ENCODE results near the gene SPPL3. TPM values are rescaled to one million over a fixed set of nuclear protein-coding genes. Genes with fewer than 3 reads are reported as not detected.
"Not testable (repeated sequence)": the region's sequence is repeated elsewhere in the genome, so short reads cannot be mapped to it uniquely, and the experiment has no call there.

The SPPL3 gene
- total RNA-seq, 4 donors from 2014 or later: 5.4 to 82.7 (median 23.2) TPM

DNA sequence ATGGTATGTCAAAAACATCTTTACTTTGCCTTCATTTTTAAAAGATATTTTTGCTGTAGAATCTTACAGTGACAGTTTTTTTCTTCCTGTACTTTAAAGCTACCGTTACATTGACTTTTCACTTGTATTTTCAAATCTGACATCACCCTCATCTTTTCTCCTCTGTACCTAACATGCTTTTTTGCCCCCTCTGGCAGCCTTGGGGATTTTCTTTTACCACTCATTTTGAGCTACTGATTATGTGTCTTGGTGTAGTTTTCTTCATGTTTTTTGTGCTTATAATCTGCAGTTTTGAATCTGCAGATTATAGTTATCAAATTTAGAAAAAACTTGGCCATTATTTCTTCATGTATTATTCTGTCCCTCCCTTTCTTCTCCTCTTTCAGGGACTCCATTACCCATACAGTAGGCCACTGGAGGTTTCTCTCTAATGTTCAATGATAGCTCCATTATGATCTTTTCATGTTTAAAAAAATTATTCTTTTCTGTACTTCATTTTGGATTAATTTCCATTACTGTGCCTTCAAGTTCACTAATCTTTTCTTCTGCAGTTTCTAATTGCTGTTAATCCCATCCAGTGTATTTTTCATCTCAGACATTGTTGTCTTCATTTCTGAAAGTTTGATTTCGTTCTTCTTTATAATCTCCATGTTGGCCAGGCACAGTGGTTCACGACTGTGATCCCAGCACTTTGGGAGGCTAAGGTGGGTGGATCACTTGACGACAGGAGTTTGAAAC is 108.5 kb downstream of the SPPL3 start:
- no peaks in the 10 kb centered on the region for H3K27me3 ChIP-seq
- no peaks in the 10 kb centered on the region for H3K4me1 ChIP-seq
- TF ChIP-seq POLR2A (IDR thresholded peaks at IDR 0.05): no peak
- no peak for TF ChIP-seq CTCF (IDR thresholded peaks at IDR 0.05)
- intact Hi-C loops (cut with DNase I; ENCODE audit: low total_unique reads): no loop called here
- DNase-seq: no peak
- H3K27ac ChIP-seq: no peak overlapping the region
- no peaks in the 10 kb centered on the region for H3K36me3 ChIP-seq
- H3K4me3 ChIP-seq: no peak overlapping the region
- peaks cover 0 to 8% of the 10 kb centered on the region in 2 donors for H3K9me3 ChIP-seq

DNA sequence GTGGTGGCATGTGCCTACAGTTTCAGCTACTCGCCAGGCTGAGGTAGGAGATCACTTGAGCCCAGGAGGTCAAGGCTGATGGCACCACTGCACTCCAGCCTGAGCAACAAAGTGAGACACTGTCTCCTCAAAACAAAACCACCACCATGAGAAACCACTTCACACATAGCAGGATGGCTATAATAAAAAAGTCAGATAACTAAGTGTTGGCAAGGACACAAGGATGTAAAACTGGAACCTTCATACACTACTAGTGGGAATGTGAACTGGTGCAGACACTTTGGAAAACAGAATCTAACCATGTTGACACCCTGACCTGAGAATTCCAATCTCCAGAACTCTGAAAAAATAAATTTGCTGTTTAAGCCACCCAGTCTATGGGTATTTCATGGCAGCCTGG is 110.8 kb downstream of the SPPL3 start:
- no peak for DNase-seq
- TF ChIP-seq CTCF (IDR thresholded peaks at IDR 0.05) (no peak), POLR2A (IDR thresholded peaks at IDR 0.05) (no peak)
- Histone ChIP-seq H3K4me1 (no peaks in the 10 kb centered on the region), H3K9me3 (peaks cover 0 to 8% of the 10 kb centered on the region in 2 donors), H3K36me3 (no peaks in the 10 kb centered on the region), H3K4me3 (no peak overlapping the region), H3K27ac (no peak overlapping the region), H3K27me3 (no peaks in the 10 kb centered on the region)
- intact Hi-C loops (cut with DNase I; ENCODE audit: low total_unique reads): no loop called here

GRCh38 chr12:120792456-120792855 is 111.7 kb downstream of the SPPL3 start:
- H3K36me3 ChIP-seq; H3K4me3 ChIP-seq; H3K9me3 ChIP-seq; H3K27ac ChIP-seq; H3K27me3 ChIP-seq; H3K4me1 ChIP-seq; DNase-seq; intact Hi-C loops (cut with DNase I; ENCODE audit: low total_unique reads): not testable (repeated sequence)

GRCh38 chr12:120791669-120792176 is 112.4 kb downstream of the SPPL3 start:
- DNase-seq: no peak
- H3K4me3 ChIP-seq: no peak overlapping the region
- H3K27me3 ChIP-seq: no peaks in the 10 kb centered on the region
- intact Hi-C loops (cut with DNase I; ENCODE audit: low total_unique reads): no loop called here
- no peaks in the 10 kb centered on the region for H3K36me3 ChIP-seq
- H3K9me3 ChIP-seq: peaks cover 0 to 8% of the 10 kb centered on the region in 2 donors
- no peak for TF ChIP-seq POLR2A (IDR thresholded peaks at IDR 0.05)
- TF ChIP-seq CTCF (IDR thresholded peaks at IDR 0.05): no peak
- no peak overlapping the region for H3K27ac ChIP-seq
- no peaks in the 10 kb centered on the region for H3K4me1 ChIP-seq

DNA sequence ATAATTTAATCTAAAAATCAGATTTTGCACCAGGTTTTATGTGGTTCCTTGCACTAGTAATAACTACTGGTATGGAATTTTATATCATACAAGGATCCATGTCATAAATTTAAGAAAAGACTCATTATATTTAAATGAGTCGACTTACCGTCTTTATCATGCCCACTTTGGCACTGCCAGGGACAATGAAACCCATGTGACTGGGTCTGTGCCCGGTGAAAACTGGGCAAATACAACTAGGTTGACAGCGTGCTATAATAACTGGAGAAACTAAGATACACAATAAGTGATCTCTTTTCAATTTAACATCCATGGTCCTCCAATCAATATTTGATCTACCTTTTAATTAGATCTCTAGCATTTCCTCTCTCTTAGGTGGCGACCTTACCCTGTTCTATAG is 114.0 kb downstream of the SPPL3 start:
- no peak for TF ChIP-seq CTCF (IDR thresholded peaks at IDR 0.05)
- no peak for TF ChIP-seq POLR2A (IDR thresholded peaks at IDR 0.05)

More for the DNA sequence above, 114.0 kb downstream of the SPPL3 start:
- no peaks in the 10 kb centered on the region for H3K36me3 ChIP-seq
- H3K27ac ChIP-seq: no peak overlapping the region
- no peak for DNase-seq
- no peak overlapping the region for H3K4me3 ChIP-seq
- intact Hi-C loops (cut with DNase I; ENCODE audit: low total_unique reads): no loop called here
- no peaks in the 10 kb centered on the region for H3K4me1 ChIP-seq
- H3K27me3 ChIP-seq: no peaks in the 10 kb centered on the region
- no peaks in the 10 kb centered on the region for H3K9me3 ChIP-seq
